Measurements from ENCODE around the gene IL27RA.

GRCh38 chr19:14056069-14056666 lies 24.6 kb downstream of the IL27RA start:
- TF ChIP-seq CTCF (IDR thresholded peaks at IDR 0.05) (no peak), POLR2A (IDR thresholded peaks at IDR 0.05) (no peak), EP300 (IDR thresholded peaks at IDR 0.05; ENCODE audit: low read depth) (no peak)
